H1 (cell line): ENCODE data around the gene XIRP1. TPM values are rescaled to one million over a fixed set of nuclear protein-coding genes. Genes with fewer than 3 reads are reported as not detected.

Source experiments
- CTCF ChIA-PET: fragments of 300-600 bp; sonication (Branson Sonifier 250); formaldehyde crosslinking; loops from one replicate; lab custom pipeline; 2021; ENCODE audit not compliant: partially characterized antibody; lab: Charles Lee
- POLR2A ChIA-PET: fragments of 300-600 bp; sonication (Branson Sonifier 250); formaldehyde crosslinking; loops from one replicate; lab custom pipeline; 2021; ENCODE audit warnings: inconsistent platforms; ENCODE audit not compliant: partially characterized antibody; lab: Charles Lee
- DNase-seq, 2 experiments: peaks; one replicate each; pipeline versions ENCODE4 v3.0.0 to v3.0.0-alpha.2; 2010 to 2022; ENCODE audit warnings: low spot score in 2 of 2, low read depth in 1 of 2, mixed read lengths in 1 of 2
- FAIRE-seq: peaks from 2 replicates; lab custom pipeline; 2011; peaks lifted over from hg19 to GRCh38; lab: Jason Lieb, UNC
- H2AFZ ChIP-seq: 2 replicates; pipeline ENCODE4 v1.8.1; 2012; ENCODE audit warnings: low read length, inconsistent platforms
- H2AK5ac ChIP-seq: 2 replicates; pipeline ENCODE4 v1.6.1; 2013; ENCODE audit warnings: low read depth, low read length
- H2BK120ac ChIP-seq: replicated peaks from 2 replicates; pipeline ENCODE3; 2013; ENCODE audit warnings: low read depth, low read length, inconsistent platforms
- H2BK12ac ChIP-seq: 2 replicates; pipeline ENCODE4 v1.6.1; 2013; ENCODE audit warnings: low read depth, low read length
- H2BK15ac ChIP-seq: 2 replicates; pipeline ENCODE4 v1.6.1; 2013; ENCODE audit warnings: low read length
- H2BK20ac ChIP-seq: 2 replicates; pipeline ENCODE4 v1.6.1; 2013; ENCODE audit warnings: low read length
- H2BK5ac ChIP-seq: 2 replicates; pipeline ENCODE4 v1.6.1; 2013; ENCODE audit warnings: low read depth, low read length
- H3K14ac ChIP-seq: 2 replicates; pipeline ENCODE4 v1.6.1; 2013; ENCODE audit warnings: inconsistent platforms; ENCODE audit not compliant: insufficient read length
- H3K18ac ChIP-seq: 2 replicates; pipeline ENCODE4 v1.6.1; 2013; ENCODE audit warnings: low read length; ENCODE audit errors: extremely low read depth
- H3K23ac ChIP-seq: 2 replicates; pipeline ENCODE4 v1.6.1; 2013; ENCODE audit warnings: inconsistent platforms; ENCODE audit not compliant: insufficient read length
- H3K23me2 ChIP-seq: 2 replicates; pipeline ENCODE4 v1.6.1; 2013; ENCODE audit warnings: low read depth, low read length
- H3K27ac ChIP-seq: 2 replicates; pipeline ENCODE4 v1.6.1; 2011; ENCODE audit warnings: low read depth, low read length, inconsistent platforms
- H3K27me3 ChIP-seq, 4 experiments: replicated peaks in 1 of 4; 1 replicate in 1 of 4; 2 replicates in 3 of 4; pipeline versions ENCODE4 v1.6.1 to v1.8.1; 2011 to 2013; ENCODE audit warnings: low read length in 3 of 4, mild to moderate bottlenecking in 3 of 4, inconsistent platforms in 2 of 4, mixed read lengths in 2 of 4, moderate library complexity in 1 of 4; ENCODE audit not compliant: control insufficient read depth in 3 of 4, insufficient read depth in 3 of 4; ENCODE audit errors: extremely low read depth in 1 of 4
- H3K36me3 ChIP-seq, 4 experiments: 2 replicates each; pipeline versions ENCODE4 v1.6.1 to v1.8.1; 2011 to 2013; ENCODE audit warnings: mild to moderate bottlenecking in 4 of 4, low read length in 3 of 4, moderate library complexity in 2 of 4, control low read depth in 1 of 4, inconsistent platforms in 1 of 4; ENCODE audit not compliant: insufficient read depth in 4 of 4, control insufficient read depth in 2 of 4
- H3K4ac ChIP-seq: replicated peaks from 2 replicates; pipeline ENCODE3; 2013; ENCODE audit warnings: low read length, low read depth, mixed read lengths, inconsistent platforms; ENCODE audit not compliant: insufficient read length
- H3K4me1 ChIP-seq, 4 experiments: replicated peaks in 1 of 4; 1 replicate in 1 of 4; 2 replicates in 3 of 4; pipeline versions ENCODE4 v1.6.1 to v1.8.1; 2011 to 2013; ENCODE audit warnings: low read length in 3 of 4, inconsistent platforms in 2 of 4, mixed read lengths in 1 of 4; ENCODE audit not compliant: insufficient read depth in 4 of 4, control insufficient read depth in 3 of 4
- H3K4me2 ChIP-seq, 2 experiments: 2 replicates each; pipeline versions ENCODE4 v1.6.1 to v1.8.1; 2011 to 2013; ENCODE audit warnings: low read depth in 2 of 2, low read length in 2 of 2, control low read depth in 1 of 2, inconsistent platforms in 1 of 2, mild to moderate bottlenecking in 1 of 2; ENCODE audit not compliant: insufficient read depth in 1 of 2
- H3K4me3 ChIP-seq, 4 experiments: fragments of 200-600, 300-600 bp in 1 of 4; sonication (generic), shearing (Covaris generic), sonication (Bioruptor Twin) in 1 of 4; 2 replicates each; pipeline versions ENCODE4 v1.5.1 to v1.8.1; 2011 to 2016; ENCODE audit warnings: low read length in 4 of 4, low read depth in 3 of 4, control low read depth in 2 of 4, inconsistent platforms in 2 of 4, mild to moderate bottlenecking in 2 of 4, mixed read lengths in 1 of 4, moderate library complexity in 1 of 4; ENCODE audit not compliant: insufficient read depth in 2 of 4; ENCODE audit errors: extremely low read depth in 1 of 4
- H3K56ac ChIP-seq: replicated peaks from 2 replicates; pipeline ENCODE3; 2013; ENCODE audit warnings: low read depth, mild to moderate bottlenecking, mixed read lengths, low read length, inconsistent platforms; ENCODE audit not compliant: insufficient read length
- H3K79me1 ChIP-seq: 2 replicates; pipeline ENCODE4 v1.6.1; 2013; ENCODE audit warnings: low read depth, low read length, control low read depth
- H3K79me2 ChIP-seq, 2 experiments: 2 replicates each; pipeline versions ENCODE4 v1.6.1 to v1.8.1; 2012 to 2013; ENCODE audit warnings: low read length in 2 of 2, mild to moderate bottlenecking in 2 of 2, inconsistent platforms in 1 of 2; ENCODE audit not compliant: insufficient read depth in 2 of 2, control insufficient read depth in 1 of 2
- H3K9ac ChIP-seq, 4 experiments: replicated peaks in 1 of 4; 1 replicate in 1 of 4; 2 replicates in 3 of 4; pipeline versions ENCODE4 v1.6.1 to v1.8.1; 2011 to 2013; ENCODE audit warnings: low read depth in 3 of 4, low read length in 3 of 4, control low read depth in 2 of 4, mild to moderate bottlenecking in 2 of 4, moderate library complexity in 2 of 4, inconsistent platforms in 1 of 4; ENCODE audit errors: extremely low read depth in 1 of 4
- H3K9me3 ChIP-seq, 2 experiments: 2 replicates each; pipeline versions ENCODE4 v1.6.1 to v1.8.1; 2012 to 2013; ENCODE audit warnings: mild to moderate bottlenecking in 2 of 2, moderate library complexity in 2 of 2, control low read depth in 1 of 2, inconsistent platforms in 1 of 2, low read depth in 1 of 2, low read length in 1 of 2, mixed read lengths in 1 of 2; ENCODE audit not compliant: insufficient read depth in 2 of 2
- H4K20me1 ChIP-seq, 2 experiments: replicated peaks in 1 of 2; 2 replicates each; pipeline versions ENCODE3 to v1.8.1; 2011 to 2013; ENCODE audit warnings: inconsistent platforms in 2 of 2, low read length in 2 of 2, mild to moderate bottlenecking in 1 of 2; ENCODE audit not compliant: insufficient read depth in 2 of 2, control insufficient read depth in 1 of 2
- H4K5ac ChIP-seq: 2 replicates; pipeline ENCODE4 v1.6.1; 2013; ENCODE audit warnings: low read length, low read depth, mixed read lengths, inconsistent platforms; ENCODE audit not compliant: insufficient read length
- H4K8ac ChIP-seq: 2 replicates; pipeline ENCODE4 v1.8.0; 2013; ENCODE audit warnings: mild to moderate bottlenecking, moderate library complexity, low read length, inconsistent platforms; ENCODE audit not compliant: insufficient read depth; ENCODE audit errors: extremely low read depth
- H4K91ac ChIP-seq: replicated peaks from 2 replicates; pipeline ENCODE3; 2013; ENCODE audit warnings: low read length, mixed read lengths, inconsistent platforms; ENCODE audit not compliant: insufficient read length
- ATF3 ChIP-seq: IDR thresholded peaks from 2 replicates; pipeline ENCODE4 v1.6.1; 2011; ENCODE audit warnings: low read depth, mild to moderate bottlenecking, low read length; ENCODE audit not compliant: insufficient read depth
- BACH1 ChIP-seq: IDR thresholded peaks from 2 replicates; pipeline ENCODE4 v1.6.1; 2012; ENCODE audit warnings: low read length, improper control_type of control experiment
- E2F6 ChIP-seq: IDR thresholded peaks from 2 replicates; pipeline ENCODE4 v1.6.1; 2012; ENCODE audit warnings: inconsistent platforms
- FOSL1 ChIP-seq: IDR thresholded peaks from 2 replicates; pipeline ENCODE4 v1.6.1; 2011; ENCODE audit warnings: mild to moderate bottlenecking, low read depth, low read length, moderate library complexity; ENCODE audit not compliant: insufficient read depth
- KDM1A ChIP-seq: fragments of 200-600, 300-600 bp; sonication (generic); IDR thresholded peaks from 2 replicates; pipeline ENCODE4 v1.7.1; 2016; ENCODE audit warnings: mild to moderate bottlenecking, low read length, borderline replicate concordance
- RNF2 ChIP-seq: fragments of 200-900, 300-1000 bp; sonication (generic); IDR thresholded peaks from 2 replicates; pipeline ENCODE4 v1.7.1; 2016; ENCODE audit warnings: borderline replicate concordance, low read depth, mild to moderate bottlenecking, antibody characterized with exemption, low read length; ENCODE audit not compliant: poor library complexity, severe bottlenecking; ENCODE audit errors: missing control alignments
- SAP30 ChIP-seq: fragments of 300-600 bp; sonication (generic); IDR thresholded peaks from 2 replicates; pipeline ENCODE4 v1.7.1; 2012; ENCODE audit warnings: low read length, moderate library complexity, mild to moderate bottlenecking, inconsistent platforms; ENCODE audit not compliant: insufficient read depth, insufficient replicate concordance
- SP2 ChIP-seq: IDR thresholded peaks from 2 replicates; pipeline ENCODE4 v1.6.1; 2012; ENCODE audit warnings: mild to moderate bottlenecking, low read length, inconsistent platforms
- TAF7 ChIP-seq: optimal IDR thresholded peaks from 2 replicates; pipeline ENCODE3; 2011; ENCODE audit warnings: low read depth, mild to moderate bottlenecking, inconsistent platforms, low read length, moderate library complexity, borderline replicate concordance
- USF2 ChIP-seq: IDR thresholded peaks from 2 replicates; pipeline ENCODE4 v1.6.1; 2011; ENCODE audit warnings: low read length, improper control_type of control experiment
- WGBS, 2 experiments: shearing (Covaris generic) in 1 of 2; methylation state at CpG; one replicate each; pipeline versions ENCODE4 v1.1.6 to v1.1.7; 2013 to 2015; ENCODE audit warnings: low lambda C conversion rate in 2 of 2, mixed read lengths in 2 of 2, inconsistent platforms in 1 of 2, low coverage in 1 of 2, missing lambda C conversion rate in 1 of 2; ENCODE audit not compliant: insufficient replicate concordance in 2 of 2, insufficient coverage in 1 of 2, insufficient read length in 1 of 2; ENCODE audit errors: extremely low coverage in 1 of 2, missing lambda C conversion rate in 1 of 2; 5-methylcytosine and 5-hydroxymethylcytosine counted together
- polyA plus RNA-seq, 7 experiments: library from polyadenylated mRNA; depleted of rRNA in 3 of 7; stranded (reverse) in 5 of 7; unstranded in 2 of 7; fragments of >200 nt in 5 of 7; fragments of 200-250 nt in 2 of 7; gene quantifications; 1 replicate in 5 of 7; 2 replicates in 1 of 7; 4 replicates in 1 of 7; pipeline versions ENCODE4 v1.2.1 to v1.2.3, GENCODE V29; 2011 to 2013; ENCODE audit warnings: missing spikeins in 2 of 7, mixed read lengths in 2 of 7
- total RNA-seq: library from RNA; stranded (reverse); fragmentation: NEBNext Ultra II Directional; extraction: Animal tissue kit (Norgen Biotek cat#: 25700); gene quantifications from 2 replicates; pipeline ENCODE4 v1.2.1, GENCODE V29; 2021

The XIRP1 gene
- total and polyA plus RNA-seq, 2 of the 8 experiments (the other 6 are each of a cell fraction or from before 2014, with no cell fraction given) = not detected

- Histone ChIP-seq H3K4ac (no peak overlapping the region), H3K56ac (no peak overlapping the region), H2AFZ (no peak overlapping the region), H4K91ac (no peak overlapping the region), H2BK120ac (no peak overlapping the region), H3K79me2 (no peaks in the 10 kb centered on the region), H3K14ac (no peak overlapping the region), H2BK12ac (no peak overlapping the region), H3K4me2 (no peak overlapping the region), H2BK5ac (no peak overlapping the region), H2BK15ac (no peak overlapping the region), H3K9me3 (no peaks in the 10 kb centered on the region), H3K27ac (no peak overlapping the region), H3K18ac (no peak overlapping the region), H3K79me1 (no peaks in the 10 kb centered on the region; the same call in 1 of the 2 replicates), H4K5ac (no peak overlapping the region), H3K23me2 (no peaks in the 10 kb centered on the region), H3K36me3 (peaks cover 0 to 7% (median under 1%) of the 10 kb centered on the region in 4 experiments; a peak in 3 of 8 replicates), H3K4me1 (peaks cover 0 to 3% (median 0%) of the 10 kb centered on the region in 4 experiments; a peak in 1 of 7 replicates), H3K9ac (no peak overlapping the region), H4K8ac (no peak overlapping the region), H3K23ac (no peak overlapping the region), H2AK5ac (no peak overlapping the region), H4K20me1 (peaks cover 0 to 7% of the 10 kb centered on the region in 2 experiments), H2BK20ac (no peak overlapping the region), H3K4me3 (no peak overlapping the region), H3K27me3 (no peaks in the 10 kb centered on the region)
- FAIRE-seq (no peak), DNase-seq (no peak)
- ChIA-PET POLR2A (interaction anchor here (1.1 to 3.3 kb wide), 3 partner anchors 10 to 21 kb away, joined by 3 to 13 read pairs (median 8); no protein-coding TSS in a partner anchor), CTCF (interaction anchor here (1.2 to 6.8 kb wide), 6 partner anchors 9 to 154 kb away, joined by 3 to 43 read pairs (median 7); no protein-coding TSS in a partner anchor)
- 96% methylated on average over 18 of the region's 18 CpGs; no CpG with 5 or more reads in 1 of the 2 experiments for WGBS, 2 experiments
- no peak for TF ChIP-seq BACH1
- TF ChIP-seq RNF2 = no peak
- no peak for TF ChIP-seq USF2
- TF ChIP-seq ATF3 = no peak
- TF ChIP-seq TAF7 = no peak
- TF ChIP-seq SP2 = no peak
- TF ChIP-seq E2F6 = no peak
- TF ChIP-seq KDM1A = no peak
- TF ChIP-seq SAP30 = no peak
- TF ChIP-seq FOSL1 = no peak
Observed at GRCh38 chr3:39137435-39137936, 54.9 kb downstream of the XIRP1 start.
